ENCODE measurements around the gene POTEH. TPM values are rescaled to one million over a fixed set of nuclear protein-coding genes. Genes with fewer than 3 reads are reported as not detected.

POTEH gene
- total RNA-seq, 1 experiment from 2014 or later: not detected

Other genes with a start within 250 kb of the POTEH start
- gene OR11H1, start 161.8 kb upstream of the POTEH start, total RNA-seq (2014; rRNA removed): not detected in 2 replicates